Measurements from ENCODE around the gene PDE11A.

The PDE11A gene

GRCh38 chr2:177796011-177796410 is 276.6 kb downstream of the PDE11A start:
- TF ChIP-seq SIN3A (IDR thresholded peaks at IDR 0.05; ENCODE audit: borderline replicate concordance, insufficient read depth, low read length) (no peak), POLR2AphosphoS5 (IDR thresholded peaks at IDR 0.05; ENCODE audit: low read depth, low read length) (no peak), TAF1 (IDR thresholded peaks at IDR 0.05; ENCODE audit: borderline replicate concordance, insufficient read depth, low read length) (no peak), FOXP2 (optimal IDR thresholded peaks at IDR 0.05; ENCODE audit: borderline replicate concordance, extremely low read depth, extremely low read length, insufficient read depth) (no peak)
- TF ChIP-seq, protein P1, sequence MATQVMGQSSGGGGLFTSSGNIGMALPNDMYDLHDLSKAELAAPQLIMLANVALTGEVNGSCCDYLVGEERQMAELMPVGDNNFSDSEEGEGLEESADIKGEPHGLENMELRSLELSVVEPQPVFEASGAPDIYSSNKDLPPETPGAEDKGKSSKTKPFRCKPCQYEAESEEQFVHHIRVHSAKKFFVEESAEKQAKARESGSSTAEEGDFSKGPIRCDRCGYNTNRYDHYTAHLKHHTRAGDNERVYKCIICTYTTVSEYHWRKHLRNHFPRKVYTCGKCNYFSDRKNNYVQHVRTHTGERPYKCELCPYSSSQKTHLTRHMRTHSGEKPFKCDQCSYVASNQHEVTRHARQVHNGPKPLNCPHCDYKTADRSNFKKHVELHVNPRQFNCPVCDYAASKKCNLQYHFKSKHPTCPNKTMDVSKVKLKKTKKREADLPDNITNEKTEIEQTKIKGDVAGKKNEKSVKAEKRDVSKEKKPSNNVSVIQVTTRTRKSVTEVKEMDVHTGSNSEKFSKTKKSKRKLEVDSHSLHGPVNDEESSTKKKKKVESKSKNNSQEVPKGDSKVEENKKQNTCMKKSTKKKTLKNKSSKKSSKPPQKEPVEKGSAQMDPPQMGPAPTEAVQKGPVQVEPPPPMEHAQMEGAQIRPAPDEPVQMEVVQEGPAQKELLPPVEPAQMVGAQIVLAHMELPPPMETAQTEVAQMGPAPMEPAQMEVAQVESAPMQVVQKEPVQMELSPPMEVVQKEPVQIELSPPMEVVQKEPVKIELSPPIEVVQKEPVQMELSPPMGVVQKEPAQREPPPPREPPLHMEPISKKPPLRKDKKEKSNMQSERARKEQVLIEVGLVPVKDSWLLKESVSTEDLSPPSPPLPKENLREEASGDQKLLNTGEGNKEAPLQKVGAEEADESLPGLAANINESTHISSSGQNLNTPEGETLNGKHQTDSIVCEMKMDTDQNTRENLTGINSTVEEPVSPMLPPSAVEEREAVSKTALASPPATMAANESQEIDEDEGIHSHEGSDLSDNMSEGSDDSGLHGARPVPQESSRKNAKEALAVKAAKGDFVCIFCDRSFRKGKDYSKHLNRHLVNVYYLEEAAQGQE (IDR thresholded peaks at IDR 0.05; ENCODE audit: insufficient read depth in 1 of 2, low read depth in 2 of 2, low read length in 2 of 2): no peak

GRCh38 chr2:177784745-177785067 is 287.9 kb downstream of the PDE11A start:
- TF ChIP-seq POLR2AphosphoS5 (IDR thresholded peaks at IDR 0.05; ENCODE audit: low read depth, low read length) (no peak), SIN3A (IDR thresholded peaks at IDR 0.05; ENCODE audit: borderline replicate concordance, insufficient read depth, low read length) (no peak), TAF1 (IDR thresholded peaks at IDR 0.05; ENCODE audit: borderline replicate concordance, insufficient read depth, low read length) (no peak), FOXP2 (optimal IDR thresholded peaks at IDR 0.05; ENCODE audit: borderline replicate concordance, extremely low read depth, extremely low read length, insufficient read depth) (no peak)
- TF ChIP-seq, protein P1 (IDR thresholded peaks at IDR 0.05; ENCODE audit: insufficient read depth in 1 of 2, low read depth in 2 of 2, low read length in 2 of 2): no peak

GRCh38 chr2:177783835-177784744 is 288.5 kb downstream of the PDE11A start:
- TF ChIP-seq, protein P1 (IDR thresholded peaks at IDR 0.05; ENCODE audit: insufficient read depth in 1 of 2, low read depth in 2 of 2, low read length in 2 of 2): no peak
- TF ChIP-seq TAF1 (IDR thresholded peaks at IDR 0.05; ENCODE audit: borderline replicate concordance, insufficient read depth, low read length): no peak

GRCh38 chr2:177783091-177783490 is 289.5 kb downstream of the PDE11A start:
- TF ChIP-seq FOXP2 (optimal IDR thresholded peaks at IDR 0.05; ENCODE audit: borderline replicate concordance, extremely low read depth, extremely low read length, insufficient read depth) (no peak), POLR2AphosphoS5 (IDR thresholded peaks at IDR 0.05; ENCODE audit: low read depth, low read length) (no peak), TAF1 (IDR thresholded peaks at IDR 0.05; ENCODE audit: borderline replicate concordance, insufficient read depth, low read length) (no peak), SIN3A (IDR thresholded peaks at IDR 0.05; ENCODE audit: borderline replicate concordance, insufficient read depth, low read length) (no peak)
- TF ChIP-seq, protein P1 (IDR thresholded peaks at IDR 0.05; ENCODE audit: insufficient read depth in 1 of 2, low read depth in 2 of 2, low read length in 2 of 2): no peak
